Pulmonary artery endothelial cell (primary cell): ENCODE measurements around the gene CHRNA4. TPM values are rescaled to one million over a fixed set of nuclear protein-coding genes. Genes with fewer than 3 reads are reported as not detected.

ENCODE experiments used
- DNase-seq: peaks from one replicate; pipeline ENCODE4 v3.0.0-alpha.2; 2011; ENCODE audit warnings: low read depth, low spot score
- total RNA-seq: library from RNA; depleted of rRNA; stranded (reverse); fragments of >200 nt; gene quantifications from 2 replicates; pipeline ENCODE4 v1.2.3, GENCODE V29; 2014

Gene CHRNA4
- total RNA-seq, 1 donor from 2014 or later: not detected

DNA sequence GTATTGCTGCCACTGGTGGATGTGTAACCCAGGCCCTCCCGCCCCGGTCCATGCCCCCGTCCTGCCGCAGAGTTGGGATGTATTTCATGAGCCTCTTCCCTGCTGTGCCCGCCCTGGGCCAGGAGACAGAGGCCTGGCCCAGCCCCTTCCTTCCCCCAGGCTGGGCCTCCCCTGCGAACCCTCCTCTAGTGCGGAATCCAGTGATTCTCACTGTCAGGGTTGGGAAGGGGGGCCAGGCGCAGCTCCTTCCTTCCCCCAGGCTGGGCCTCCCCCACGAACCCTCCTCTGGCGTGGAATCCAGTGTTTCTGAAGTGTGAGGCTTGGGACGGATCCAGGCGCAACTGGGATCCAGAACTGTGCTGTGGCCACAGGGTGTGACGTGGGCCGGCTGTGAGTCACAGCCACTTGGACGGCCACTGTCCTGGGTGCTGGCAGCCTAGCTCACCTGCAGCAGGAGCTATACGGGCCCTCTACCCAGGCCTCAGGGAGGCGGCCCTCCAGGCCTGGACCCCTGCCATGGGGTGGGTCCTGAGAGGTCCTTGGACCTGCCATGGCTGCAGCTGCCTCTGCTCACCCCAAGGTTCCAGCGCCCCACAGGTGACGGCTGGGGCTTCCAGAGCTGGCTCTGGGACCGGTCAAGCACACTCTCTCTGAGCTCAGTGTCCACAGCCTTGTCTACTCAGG lies 39.9 kb downstream of the CHRNA4 start:
- no peak for DNase-seq

DNA sequence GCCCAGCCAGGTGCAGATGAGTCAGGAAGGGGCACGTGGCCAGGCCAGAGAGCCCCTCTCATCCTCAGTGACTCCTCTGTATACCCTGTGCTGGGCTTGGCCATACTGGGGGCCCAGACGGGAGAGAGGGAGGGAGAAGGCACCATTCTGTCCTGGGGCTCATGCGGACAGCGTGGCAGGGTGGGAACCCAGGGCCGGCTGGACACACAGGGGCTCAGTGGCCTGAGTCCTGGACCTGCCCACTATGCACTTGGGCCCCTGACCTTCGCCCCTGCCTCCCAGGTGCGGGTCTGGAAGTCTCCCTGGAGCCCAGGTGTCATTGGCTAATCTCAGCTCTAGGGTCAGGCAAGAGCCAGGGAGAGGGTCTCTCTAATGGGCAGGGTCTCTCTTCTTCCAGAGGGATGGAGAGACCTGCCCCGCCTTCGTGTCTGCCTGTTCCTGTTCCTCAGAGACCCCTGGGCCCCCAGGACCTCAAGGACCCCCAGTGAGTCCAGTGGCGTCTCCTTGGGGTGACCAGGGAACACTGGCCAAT lies 40.5 kb downstream of the CHRNA4 start:
- no peak for DNase-seq

DNA sequence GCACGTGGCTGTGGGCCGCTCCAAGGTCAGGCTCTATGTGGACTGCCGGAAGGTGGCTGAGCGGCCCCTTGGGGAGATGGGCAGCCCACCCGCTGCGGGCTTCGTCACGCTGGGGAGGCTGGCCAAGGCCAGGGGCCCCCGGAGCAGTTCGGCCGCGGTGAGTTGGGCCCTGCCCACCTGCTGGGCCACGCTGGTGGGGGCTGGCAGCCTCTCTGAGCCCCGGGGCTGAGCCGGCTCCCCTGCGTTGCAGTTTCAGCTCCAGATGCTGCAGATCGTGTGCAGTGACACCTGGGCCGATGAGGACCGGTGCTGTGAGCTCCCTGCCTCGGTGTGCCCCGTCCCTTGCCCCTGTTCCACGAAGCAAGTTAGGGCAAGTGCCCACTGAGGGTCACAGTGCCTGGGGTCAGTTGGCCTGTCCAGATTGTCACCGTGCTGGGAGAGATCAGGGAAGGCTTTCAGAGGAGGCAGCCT lies 41.1 kb downstream of the CHRNA4 start:
- no peak for DNase-seq

DNA sequence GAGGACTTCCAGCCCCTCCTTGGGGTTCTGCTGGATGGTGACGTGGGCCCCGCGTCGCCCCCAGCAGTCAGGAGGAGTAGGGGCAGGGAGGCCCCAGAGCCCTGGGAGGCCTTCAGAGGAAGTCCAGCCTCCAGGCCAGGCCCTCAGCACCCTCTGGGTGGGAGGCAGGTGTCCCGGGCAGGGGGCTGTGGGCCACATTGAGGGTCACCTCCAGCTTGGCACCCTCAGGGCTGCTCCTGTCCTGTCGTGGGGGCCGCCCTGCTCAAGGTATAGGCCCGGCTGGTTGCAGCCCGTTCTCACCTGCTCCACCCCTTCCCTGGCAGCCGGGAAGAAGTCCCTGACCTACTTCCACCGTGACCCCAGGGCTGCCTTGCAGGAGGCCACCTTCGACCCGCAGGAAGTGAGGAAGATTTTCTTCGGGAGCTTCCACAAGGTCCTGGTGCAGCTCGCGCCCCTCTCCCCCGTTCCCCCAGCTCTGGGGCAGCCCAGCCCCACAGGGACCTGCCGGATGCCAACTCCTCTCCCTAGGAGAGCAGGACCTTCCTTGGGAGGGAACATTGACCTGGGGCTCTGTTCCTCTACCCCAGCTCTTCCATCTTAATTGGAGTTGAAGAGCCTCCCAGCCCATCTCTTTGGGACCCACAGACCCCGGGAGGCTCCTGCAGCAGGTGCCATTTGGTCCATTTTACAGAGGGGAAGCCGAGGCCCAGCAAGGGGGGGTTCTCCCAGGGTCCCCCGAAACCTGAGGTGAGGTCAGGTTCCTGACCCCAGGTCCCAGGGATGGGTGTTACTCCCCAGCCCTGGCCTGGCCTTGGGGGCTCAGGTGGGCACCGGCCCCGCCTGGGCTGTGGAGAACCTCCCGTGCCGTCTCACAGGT lies 41.7 kb downstream of the CHRNA4 start:
- DNase-seq: no peak

DNA sequence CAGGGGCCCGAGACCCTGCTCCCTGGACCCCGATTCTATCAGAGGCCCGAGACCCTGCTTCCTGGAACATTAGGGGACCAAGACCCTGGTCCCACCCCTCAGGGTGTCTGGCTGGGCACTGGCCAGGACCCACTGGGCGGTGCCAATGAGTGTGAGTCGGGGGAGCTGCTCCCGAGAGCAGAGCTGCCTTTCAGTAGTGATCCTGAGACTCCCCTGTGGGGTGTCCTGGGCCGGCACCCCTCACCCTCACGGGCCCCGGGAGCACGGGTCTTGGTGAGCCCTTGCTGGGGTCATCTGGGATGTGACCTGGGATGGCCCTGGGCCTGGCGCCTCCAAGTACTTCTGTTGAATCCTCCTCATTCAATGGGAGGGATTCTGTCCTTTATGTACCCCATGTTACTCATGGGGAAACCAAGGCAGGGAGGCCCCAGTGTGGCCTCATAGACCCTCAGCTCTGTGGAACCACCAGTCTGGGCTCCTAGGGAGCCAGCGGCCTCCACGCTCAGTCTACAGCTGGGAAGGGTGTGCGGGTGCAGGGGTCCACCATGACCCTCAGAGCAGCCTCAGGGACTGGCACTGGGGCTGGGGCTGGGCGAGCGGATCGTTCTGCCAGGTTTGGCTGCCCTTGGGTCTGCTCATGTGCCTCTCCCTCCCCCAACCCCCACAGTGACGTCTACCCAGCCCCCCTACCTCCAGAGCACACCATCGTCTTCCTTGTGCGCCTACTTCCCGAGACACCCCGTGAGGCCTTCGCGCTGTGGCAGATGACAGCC lies 42.6 kb downstream of the CHRNA4 start:
- DNase-seq: no peak

DNA sequence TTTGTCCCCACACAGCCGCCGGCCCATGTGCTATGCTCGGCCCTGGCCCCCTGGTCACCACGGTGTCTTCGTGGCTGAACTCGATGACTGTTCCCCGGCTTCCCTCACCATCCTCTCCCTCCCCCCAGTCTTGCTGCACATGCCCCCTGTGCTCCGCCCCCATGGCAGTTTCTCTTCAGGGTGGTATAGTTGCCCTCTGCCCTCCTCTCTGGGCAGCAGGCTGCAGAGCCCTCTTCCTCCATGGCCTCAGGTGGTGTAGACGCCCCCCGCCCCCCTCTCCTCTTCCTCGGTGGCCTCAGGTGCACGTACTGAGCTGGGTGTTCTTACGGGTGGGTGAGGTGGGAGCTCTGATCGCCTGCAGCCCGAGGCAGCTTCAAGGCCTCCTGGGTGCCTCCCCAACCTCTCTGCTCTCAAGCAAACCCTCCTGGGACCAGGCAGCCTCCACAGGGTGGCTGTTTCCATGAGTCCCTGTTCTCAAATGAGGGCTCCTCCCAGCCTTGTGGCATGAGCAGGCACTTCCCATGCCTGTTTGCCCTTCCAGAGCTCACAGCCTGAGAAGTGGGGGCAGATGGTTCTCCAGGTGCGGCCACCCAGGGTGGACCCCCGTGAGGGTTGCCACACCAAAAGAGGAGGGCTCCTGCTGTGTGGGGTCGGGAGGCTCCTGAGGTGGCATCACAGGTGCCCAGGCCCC lies 43.4 kb downstream of the CHRNA4 start:
- no peak for DNase-seq

DNA sequence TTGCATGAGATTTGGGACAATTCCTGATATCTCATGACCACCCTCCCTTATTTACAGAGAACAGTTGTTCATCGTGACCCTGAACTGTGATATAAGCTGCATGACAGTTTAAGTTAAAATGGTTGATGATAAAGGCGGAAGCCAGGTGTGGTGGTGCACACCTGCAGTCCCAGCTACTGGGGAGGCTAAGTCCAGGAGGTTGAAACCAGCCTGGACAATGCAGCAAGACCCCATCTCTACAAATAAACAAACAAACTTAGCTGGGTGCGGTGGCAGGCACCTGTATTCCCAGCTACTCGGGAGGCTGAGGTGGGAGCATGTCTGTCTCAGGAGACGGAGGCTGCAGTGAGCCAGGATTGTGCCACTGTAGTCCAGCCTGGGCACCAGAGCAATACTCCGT lies 44.1 kb downstream of the CHRNA4 start:
- no peak for DNase-seq

DNA sequence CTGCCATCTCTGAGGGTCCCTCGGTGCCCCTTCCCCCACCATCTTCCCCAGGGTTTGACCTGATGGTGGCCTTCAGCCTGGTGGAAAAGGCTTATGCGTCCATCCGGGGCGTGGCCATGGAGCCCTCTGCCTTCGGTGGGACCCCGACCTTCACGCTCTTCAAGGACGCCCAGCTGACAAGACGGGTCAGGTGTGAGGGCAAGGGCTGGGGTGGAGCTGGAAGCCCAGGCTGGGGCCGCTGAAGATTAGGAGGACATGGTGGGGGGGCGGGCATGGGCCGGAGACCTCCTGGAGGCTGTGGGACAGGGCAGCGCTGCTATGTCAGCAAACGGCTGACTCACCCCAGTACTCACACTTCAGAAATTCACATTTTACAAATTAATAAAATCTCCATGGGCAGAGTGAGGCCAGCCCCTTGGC lies 44.6 kb downstream of the CHRNA4 start:
- no peak for DNase-seq

DNA sequence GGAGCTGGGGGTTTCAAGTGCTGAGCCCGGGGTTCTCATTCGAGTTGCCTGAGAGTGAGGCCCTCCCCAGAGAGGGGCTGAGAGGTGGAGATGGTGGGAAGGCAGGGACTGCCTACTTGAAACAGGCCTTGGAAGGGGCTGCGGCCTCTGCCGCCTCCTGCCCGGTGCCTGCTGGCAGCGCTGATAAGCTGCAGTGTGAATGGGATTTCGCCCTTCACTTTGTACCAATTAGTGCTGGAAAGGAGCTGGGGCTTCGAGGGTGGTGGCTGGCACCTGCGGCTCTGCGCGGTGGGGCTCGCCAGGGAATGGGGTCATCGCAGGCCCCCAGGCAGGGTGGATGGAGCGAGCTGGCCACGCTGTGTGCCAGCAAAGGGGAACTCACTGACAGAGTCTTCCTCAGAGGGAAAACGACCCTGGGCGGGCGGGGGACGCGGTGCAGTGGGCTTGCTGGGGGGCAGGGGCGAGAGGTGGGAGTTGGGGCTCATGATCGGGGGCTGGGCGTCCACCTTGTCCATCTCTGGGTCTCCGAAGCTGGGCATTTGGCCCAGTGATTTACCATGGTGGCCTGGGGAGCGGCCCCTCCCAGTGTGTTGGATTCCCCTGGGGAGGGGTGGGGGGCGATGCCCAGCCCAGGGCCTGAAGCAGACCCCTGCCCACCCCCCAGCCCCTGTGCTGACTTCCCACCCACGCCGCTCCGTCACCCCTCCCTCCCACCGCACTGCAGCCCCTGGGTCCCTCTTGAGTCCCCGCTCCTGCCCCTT lies 45.2 kb downstream of the CHRNA4 start:
- DNase-seq: no peak

DNA sequence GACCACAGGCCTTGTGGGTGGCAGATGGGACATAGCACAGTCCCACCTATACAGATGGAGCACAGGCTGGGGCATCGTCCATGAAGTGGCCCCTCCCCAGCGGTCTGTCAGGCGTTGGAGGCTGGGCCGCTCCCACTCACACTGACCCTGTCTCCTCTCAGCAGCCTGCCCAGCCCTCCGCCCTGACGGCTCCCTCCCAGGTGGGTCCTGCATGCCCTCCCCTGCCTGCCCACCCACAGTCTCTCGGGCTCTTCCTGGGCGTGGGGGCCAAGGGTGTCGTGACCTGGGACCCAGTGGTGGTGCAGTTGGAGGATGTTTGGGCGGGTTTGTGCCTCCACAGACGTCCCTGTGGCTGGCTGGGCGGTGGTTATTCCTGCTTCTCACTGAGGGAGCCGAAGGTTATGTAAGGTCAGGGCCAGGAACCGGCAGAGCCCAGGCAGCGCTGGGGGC lies 45.9 kb downstream of the CHRNA4 start:
- no peak for DNase-seq

DNA sequence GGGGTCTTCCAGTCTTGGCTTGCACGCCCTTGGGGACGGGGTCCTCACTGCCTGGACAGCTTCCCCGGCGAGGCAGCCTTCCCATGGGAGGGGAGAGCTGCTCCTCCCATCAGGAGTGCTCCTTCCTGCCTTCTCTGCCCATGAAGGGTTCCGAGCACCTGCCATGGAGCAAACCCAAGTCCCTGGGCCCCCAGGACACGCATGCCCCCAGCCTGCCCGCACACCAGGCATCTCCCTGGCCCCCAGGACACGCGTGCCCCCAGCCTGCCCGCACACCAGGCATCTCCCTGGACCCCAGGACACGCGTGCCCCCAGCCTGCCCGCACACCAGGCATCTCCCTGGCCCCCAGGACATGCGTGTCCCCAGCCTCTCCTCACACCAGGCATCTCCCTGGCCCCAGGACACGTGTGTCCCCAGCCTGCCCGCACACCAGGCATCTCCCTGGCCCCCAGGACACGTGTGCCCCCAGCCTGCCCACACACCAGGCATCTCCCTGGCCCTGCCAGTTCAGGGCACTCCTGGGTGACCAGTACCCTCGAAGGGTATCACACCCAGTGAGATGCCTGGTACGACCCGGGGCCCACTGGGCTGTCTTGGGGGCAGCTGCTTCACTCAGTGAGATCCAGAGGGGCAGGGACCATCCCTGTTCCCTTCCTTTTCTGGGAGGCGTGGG lies 46.4 kb downstream of the CHRNA4 start:
- DNase-seq: no peak

DNA sequence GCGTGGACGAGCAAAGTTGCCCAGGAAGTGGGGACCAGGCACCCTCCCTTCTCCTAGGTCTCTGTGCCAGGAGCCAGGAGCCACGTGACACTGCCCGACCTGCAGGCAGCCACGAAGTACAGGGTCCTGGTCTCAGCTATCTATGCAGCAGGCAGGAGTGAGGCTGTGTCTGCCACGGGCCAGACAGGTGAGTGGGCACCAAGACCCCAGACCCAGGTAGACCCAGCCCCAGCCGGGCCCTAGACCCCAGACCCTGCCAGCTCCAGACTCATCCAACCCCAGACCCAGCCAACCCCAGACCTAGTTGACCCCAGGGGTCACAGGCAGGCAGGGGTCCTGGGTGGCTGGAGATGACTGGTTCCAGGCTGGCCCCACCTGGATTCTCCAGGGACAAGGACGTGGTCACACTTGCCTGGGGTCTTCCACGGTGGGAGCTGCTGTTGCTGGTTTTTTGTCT lies 47.1 kb downstream of the CHRNA4 start:
- DNase-seq: no peak

DNA sequence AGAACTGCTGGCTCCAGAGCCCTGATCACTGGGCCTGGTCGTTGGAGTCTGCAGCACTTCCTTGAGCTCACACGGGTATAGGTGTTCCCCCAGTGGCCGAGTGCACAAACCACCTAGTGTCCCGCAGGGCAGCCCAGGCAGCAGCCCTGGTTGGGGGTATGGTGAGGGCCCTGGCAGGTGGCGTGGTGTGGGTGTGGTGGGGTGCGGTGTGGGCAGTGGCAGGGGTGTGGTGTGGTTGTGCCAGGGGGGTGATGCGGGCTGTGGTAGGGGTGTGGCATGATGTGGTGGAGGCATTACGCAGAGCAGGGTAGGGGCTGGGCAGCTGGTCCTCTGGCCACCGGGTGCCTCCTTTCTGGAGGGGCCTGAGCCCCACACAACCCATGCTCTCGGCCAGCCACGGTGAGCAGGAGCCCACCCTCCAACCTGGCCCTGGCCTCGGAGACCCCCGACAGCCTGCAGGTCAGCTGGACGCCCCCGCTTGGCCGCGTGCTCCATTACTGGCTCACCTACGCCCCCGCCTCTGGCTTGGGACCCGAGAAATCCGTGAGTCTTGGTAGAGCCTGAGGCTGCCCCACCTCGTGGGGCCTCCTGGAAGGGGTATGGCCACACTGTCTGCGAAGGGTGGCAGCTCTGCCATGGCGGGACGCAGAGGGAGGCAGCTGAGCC lies 47.7 kb downstream of the CHRNA4 start:
- DNase-seq: no peak

DNA sequence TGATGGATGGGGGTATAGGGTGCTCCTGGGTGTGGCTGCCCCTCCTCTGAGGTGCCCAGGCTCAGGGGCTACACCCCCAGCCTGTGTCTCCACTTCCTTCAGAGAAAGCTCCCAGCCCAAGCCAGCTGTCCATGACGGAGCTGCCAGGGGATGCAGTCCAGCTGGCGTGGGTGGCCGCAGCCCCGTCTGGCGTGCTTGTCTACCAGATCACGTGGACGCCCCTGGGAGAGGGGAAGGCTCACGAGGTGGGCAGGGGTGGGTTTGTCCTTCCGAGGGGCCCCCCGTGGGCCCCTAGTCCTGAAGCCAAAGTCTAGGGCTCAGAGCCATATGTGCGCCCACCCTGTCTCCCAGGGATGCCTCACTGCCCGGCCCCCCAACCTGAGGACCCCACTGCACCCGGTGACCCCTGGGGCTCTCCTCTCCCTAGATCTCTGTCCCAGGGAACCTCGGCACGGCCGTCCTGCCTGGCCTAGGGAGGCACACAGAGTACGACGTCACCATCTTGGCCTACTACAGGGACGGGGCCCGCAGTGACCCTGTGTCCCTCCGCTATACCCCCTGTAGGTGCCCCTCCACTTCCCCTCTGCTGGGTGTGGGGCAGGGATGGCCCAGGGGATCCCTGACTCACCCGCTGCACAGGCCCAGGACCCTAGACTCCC lies 48.3 kb downstream of the CHRNA4 start:
- no peak for DNase-seq

DNA sequence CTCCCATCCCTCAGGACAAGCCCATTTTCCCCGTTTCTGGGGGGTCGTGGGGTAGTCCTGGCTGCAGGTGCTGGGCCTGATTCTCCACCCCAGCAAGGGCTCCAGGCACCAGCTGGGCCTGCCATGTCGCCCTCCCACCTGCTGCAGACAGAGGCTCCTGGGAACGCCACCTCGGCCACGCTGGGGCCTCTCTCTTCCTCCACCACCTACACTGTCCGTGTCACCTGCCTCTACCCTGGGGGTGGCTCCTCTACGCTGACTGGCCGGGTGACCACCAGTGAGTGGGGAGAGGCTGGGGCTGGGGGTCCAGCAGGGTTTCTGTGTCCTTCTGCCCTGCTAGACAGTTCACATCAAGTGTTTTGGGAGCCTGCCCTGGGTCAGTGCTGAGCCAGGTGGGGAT lies 48.9 kb downstream of the CHRNA4 start:
- no peak for DNase-seq

DNA sequence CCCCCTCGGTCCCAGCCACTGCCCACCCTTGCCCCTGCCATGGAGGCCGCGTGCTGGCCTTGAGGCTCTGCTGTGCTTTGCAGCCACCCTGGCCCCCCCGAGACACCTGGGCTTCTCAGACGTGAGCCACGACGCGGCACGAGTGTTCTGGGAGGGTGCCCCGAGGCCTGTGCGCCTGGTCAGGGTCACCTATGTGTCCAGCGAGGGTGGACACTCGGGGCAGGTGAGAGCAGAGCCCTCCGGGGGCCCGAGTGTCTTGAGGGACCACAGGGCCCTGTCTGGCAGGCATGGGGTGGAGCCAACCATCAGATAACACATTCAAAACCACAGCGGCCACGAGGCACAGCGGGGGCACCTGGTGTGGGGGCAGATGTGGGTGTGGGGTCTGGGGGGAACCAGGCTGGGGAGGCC lies 49.3 kb downstream of the CHRNA4 start:
- no peak for DNase-seq

DNA sequence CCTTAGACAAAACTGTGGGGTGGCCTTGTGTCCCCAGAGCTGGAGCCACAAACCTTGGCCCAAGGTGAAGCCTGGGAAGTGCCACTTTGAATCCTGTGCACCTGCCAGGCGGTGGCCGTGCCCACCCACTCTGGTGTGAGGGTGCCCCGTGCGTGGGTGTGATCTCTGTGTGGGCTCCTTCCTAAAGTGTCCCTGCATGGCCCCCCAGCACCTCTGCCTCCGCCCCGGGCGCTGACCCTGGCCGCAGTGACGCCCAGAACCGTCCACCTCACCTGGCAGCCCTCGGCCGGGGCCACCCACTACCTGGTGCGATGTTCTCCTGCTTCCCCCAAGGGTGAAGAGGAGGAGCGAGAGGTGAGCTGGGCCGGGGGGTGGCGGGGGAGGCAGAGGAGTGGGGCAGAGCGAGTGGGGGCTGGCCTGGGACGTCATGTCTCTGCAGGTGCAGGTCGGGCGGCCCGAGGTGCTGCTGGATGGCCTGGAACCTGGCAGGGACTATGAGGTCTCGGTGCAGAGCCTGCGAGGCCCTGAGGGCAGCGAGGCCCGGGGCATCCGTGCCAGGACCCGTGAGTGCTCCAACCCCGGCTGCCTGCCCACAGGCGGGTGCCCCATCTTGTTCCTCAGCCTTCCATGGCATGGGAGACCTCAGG lies 49.8 kb downstream of the CHRNA4 start:
- no peak for DNase-seq
